Smooth muscle cell (in vitro differentiated cells): ENCODE results near the gene SEMA5A. TPM values are rescaled to one million over a fixed set of nuclear protein-coding genes. Genes with fewer than 3 reads are reported as not detected.

Experiments used
- DNase-seq: peaks from one replicate; lab custom pipeline; 2025; ENCODE audit not compliant: unreplicated experiment; lab: John Stamatoyannopoulos, UW
- H2AFZ ChIP-seq: fragments of 200-600 bp; sonication (generic); 2 replicates; pipeline ENCODE4 v1.6.0; 2016; ENCODE audit warnings: antibody characterized with exemption, low read depth, mild to moderate bottlenecking
- H3F3A ChIP-seq: fragments of 200-600 bp; sonication (generic); 2 replicates; pipeline ENCODE4 v1.6.0; 2017; ENCODE audit warnings: antibody characterized with exemption, low read depth
- H3K27ac ChIP-seq: fragments of 200-600 bp; sonication (generic); 2 replicates; pipeline ENCODE4 v1.5.1; 2016; ENCODE audit warnings: low read depth, mild to moderate bottlenecking
- H3K27me3 ChIP-seq: fragments of 200-600 bp; sonication (generic); 2 replicates; pipeline ENCODE4 v1.6.1; 2016; ENCODE audit warnings: low read depth, mild to moderate bottlenecking
- H3K36me3 ChIP-seq: fragments of 200-600 bp; sonication (generic); 2 replicates; pipeline ENCODE4 v1.5.1; 2016; ENCODE audit warnings: low read depth
- H3K4me1 ChIP-seq: fragments of 200-600 bp; sonication (generic); 2 replicates; pipeline ENCODE4 v1.5.1; 2016; ENCODE audit warnings: low read depth
- H3K4me2 ChIP-seq: fragments of 200-600 bp; sonication (generic); 2 replicates; pipeline ENCODE4 v1.6.0; 2016; ENCODE audit warnings: mild to moderate bottlenecking
- H3K4me3 ChIP-seq: fragments of 200-600 bp; sonication (generic); 2 replicates; pipeline ENCODE4 v1.5.1; 2016; ENCODE audit warnings: mild to moderate bottlenecking
- H3K79me2 ChIP-seq: fragments of 200-600 bp; sonication (generic); 2 replicates; pipeline ENCODE4 v1.6.0; 2016; ENCODE audit warnings: low read depth, mild to moderate bottlenecking
- H3K9ac ChIP-seq: fragments of 200-600 bp; sonication (generic); 2 replicates; pipeline ENCODE4 v1.6.0; 2016; ENCODE audit warnings: low read depth
- H3K9me3 ChIP-seq: fragments of 200-600 bp; sonication (generic); replicated peaks from 2 replicates; pipeline ENCODE4 v1.5.1; 2016; ENCODE audit warnings: low read depth
- H4K20me1 ChIP-seq: fragments of 200-600 bp; sonication (generic); 2 replicates; pipeline ENCODE4 v1.6.0; 2016; ENCODE audit warnings: low read depth
- CTCF ChIP-seq: fragments of 200-600 bp; sonication (generic); IDR thresholded peaks from 2 replicates; pipeline ENCODE4 v1.5.1; 2017; ENCODE audit warnings: borderline replicate concordance, mild to moderate bottlenecking, antibody characterized with exemption; ENCODE audit not compliant: insufficient read depth, poor library complexity, severe bottlenecking
- WGBS: methylation state at CpG from one replicate; pipeline ENCODE4 v1.1.7; 2016; ENCODE audit warnings: low lambda C conversion rate; 5-methylcytosine and 5-hydroxymethylcytosine counted together
- polyA plus RNA-seq: library from polyadenylated mRNA; unstranded; fragments of >200 nt; fragmentation: Nextera tagmentation; extraction: Ambion mirVana; gene quantifications from 2 replicates; pipeline ENCODE4 v1.2.1, GENCODE V29; 2016
- total RNA-seq: library from RNA; depleted of rRNA; stranded (reverse); fragments of >200 nt; gene quantifications from 2 replicates; pipeline ENCODE4 v1.2.3, GENCODE V29; 2014

SEMA5A gene
- total and polyA plus RNA-seq, 2 experiments from 2014 or later: 21.6 to 65.1 TPM

- TF ChIP-seq CTCF: no peak
- no peak for DNase-seq
- H3F3A ChIP-seq: peaks cover 4% of the 10 kb centered on the region
- no peak overlapping the region for H3K9ac ChIP-seq
- peak overlapping the region; percentile 75 for H3K27ac ChIP-seq
- H3K79me2 ChIP-seq: peaks cover 1% of the 10 kb centered on the region
- no peaks in the 10 kb centered on the region for H3K36me3 ChIP-seq
- no peak overlapping the region for H2AFZ ChIP-seq
- no peaks in the 10 kb centered on the region for H3K27me3 ChIP-seq
- H3K9me3 ChIP-seq: no peaks in the 10 kb centered on the region
- H3K4me1 ChIP-seq: peaks cover 13% of the 10 kb centered on the region
- H4K20me1 ChIP-seq: peaks cover 8% of the 10 kb centered on the region
- 50% methylated on average over 7 of the region's 7 CpGs for WGBS
- H3K4me3 ChIP-seq: no peak overlapping the region
- H3K4me2 ChIP-seq: peak overlapping the region; percentile 77
These were observed 198.2 kb downstream of the SEMA5A start for GRCh38 chr5:9347541-9348295.

- Histone ChIP-seq H3K79me2 (peaks cover 8% of the 10 kb centered on the region), H3K9me3 (no peaks in the 10 kb centered on the region), H2AFZ (no peak overlapping the region), H3F3A (peaks cover 4% of the 10 kb centered on the region), H3K27ac (peak overlapping the region; percentile 75), H3K4me1 (peaks cover 14% of the 10 kb centered on the region), H3K4me2 (no peak overlapping the region), H4K20me1 (peaks cover 8% of the 10 kb centered on the region), H3K9ac (no peak overlapping the region), H3K36me3 (no peaks in the 10 kb centered on the region), H3K4me3 (no peak overlapping the region), H3K27me3 (no peaks in the 10 kb centered on the region)
- no peak for TF ChIP-seq CTCF
- DNase-seq: no peak
- 98% methylated on average over 3 of the region's 3 CpGs for WGBS
These were observed 198.8 kb downstream of the SEMA5A start for GRCh38 chr5:9347032-9347431.

GRCh38 chr5:9344751-9345240, 201.1 kb downstream of the SEMA5A start:
- H3K4me2 ChIP-seq: no peak overlapping the region
- H3K4me3 ChIP-seq: no peak overlapping the region
- peaks cover 11% of the 10 kb centered on the region for H3K4me1 ChIP-seq
- no peaks in the 10 kb centered on the region for H3F3A ChIP-seq
- no peak overlapping the region for H3K9ac ChIP-seq
- H3K36me3 ChIP-seq: no peaks in the 10 kb centered on the region
- peaks cover 8% of the 10 kb centered on the region for H4K20me1 ChIP-seq
- WGBS: 75% methylated on average over 1 of the region's 1 CpG
- peaks cover 27% of the 10 kb centered on the region for H3K79me2 ChIP-seq
- H2AFZ ChIP-seq: no peak overlapping the region
- no peaks in the 10 kb centered on the region for H3K27me3 ChIP-seq
- no peaks in the 10 kb centered on the region for H3K9me3 ChIP-seq
- DNase-seq: no peak
- no peak overlapping the region for H3K27ac ChIP-seq
- TF ChIP-seq CTCF: no peak
